Thyroid gland (tissue), 4 donors: ENCODE data around the gene RASL11B. TPM values are rescaled to one million over a fixed set of nuclear protein-coding genes. Genes with fewer than 3 reads are reported as not detected.

ENCODE experiments used
- DNase-seq, 2 donors: peaks; one replicate each; pipeline ENCODE4 v3.0.0-alpha.2; 2019
- H3K27ac ChIP-seq, 3 donors: fragments of 200-600 bp; sonication (generic); 1 replicate in 2 of 3; 2 replicates in 1 of 3; pipeline ENCODE4 v1.5.1; 2016 to 2019; ENCODE audit warnings: mild to moderate bottlenecking in 1 of 3, moderate library complexity in 1 of 3
- H3K27me3 ChIP-seq: fragments of 200-600 bp; sonication (generic); one replicate; pipeline ENCODE4 v1.5.1; 2019
- H3K36me3 ChIP-seq, 2 donors: fragments of 200-600 bp; sonication (generic); one replicate each; pipeline ENCODE4 v1.5.1; 2016 to 2019
- H3K4me1 ChIP-seq, 2 donors: fragments of 200-600 bp; sonication (generic); one replicate each; pipeline ENCODE4 v1.5.1; 2017 to 2019
- H3K4me3 ChIP-seq, 3 donors: fragments of 200-600 bp; sonication (generic); replicated peaks in 1 of 3; 1 replicate in 2 of 3; 2 replicates in 1 of 3; pipeline ENCODE4 v1.5.1; 2016; ENCODE audit warnings: mild to moderate bottlenecking in 1 of 3
- H3K9me3 ChIP-seq: fragments of 200-600 bp; sonication (generic); one replicate; pipeline ENCODE4 v1.5.1; 2017
- CTCF ChIP-seq, 6 experiments: fragments of 200-600 bp in 3 of 6; fragments of 450-650 bp in 3 of 6; sonication (generic) in 3 of 6; IDR thresholded peaks; one replicate each; pipeline ENCODE4 v1.5.1; 2016 to 2019; ENCODE audit warnings: antibody characterized with exemption in 6 of 6, mild to moderate bottlenecking in 2 of 6, inconsistent platforms in 1 of 6, moderate library complexity in 1 of 6
- POLR2A ChIP-seq, 2 donors: fragments of 450-650 bp; IDR thresholded peaks; one replicate each; pipeline ENCODE4 v1.6.1; 2017; ENCODE audit warnings: antibody characterized with exemption in 2 of 2, mild to moderate bottlenecking in 2 of 2, moderate library complexity in 1 of 2
- WGBS, 2 donors: methylation state at CpG; one replicate each; pipeline ENCODE4 v1.1.5; 2017; 5-methylcytosine and 5-hydroxymethylcytosine counted together
- intact Hi-C: fragments of 100-400 bp; cut with DNase I; formaldehyde crosslinking; loops from one replicate; pipeline ENCODE4 v1.15.1; 2023
- total RNA-seq, 4 donors: library from RNA; depleted of rRNA; stranded (reverse); fragments of >200 nt; gene quantifications; one replicate each; pipeline ENCODE4 v1.2.3, GENCODE V29; 2016

The RASL11B gene
- total RNA-seq, 4 donors from 2014 or later, result 0.45 to 3.6 (median 0.60) TPM

GRCh38 chr4:52846502-52846901 is 15.6 kb upstream of the RASL11B start:
- Histone ChIP-seq H3K27me3 (no peaks in the 10 kb centered on the region), H3K27ac (no peak overlapping the region), H3K4me3 (no peak overlapping the region), H3K9me3 (no peaks in the 10 kb centered on the region), H3K4me1 (peaks cover under 1 to 7% of the 10 kb centered on the region in 2 donors), H3K36me3 (no peaks in the 10 kb centered on the region)
- intact Hi-C loops, result no loop called here
- peak; percentile 47 to 76 for DNase-seq
- 63 to 68% methylated on average over 2 of the region's 2 CpGs for WGBS, 2 donors
- TF ChIP-seq CTCF (IDR thresholded peaks at IDR 0.05) (no peak), POLR2A (IDR thresholded peaks at IDR 0.05) (no peak)

GRCh38 chr4:52848254-52848653 is 13.9 kb upstream of the RASL11B start:
- Histone ChIP-seq H3K27ac (no peak overlapping the region), H3K4me1 (peaks cover 0 to 8% of the 10 kb centered on the region in 2 donors), H3K36me3 (no peaks in the 10 kb centered on the region), H3K4me3 (no peak overlapping the region), H3K27me3 (no peaks in the 10 kb centered on the region), H3K9me3 (no peaks in the 10 kb centered on the region)
- TF ChIP-seq CTCF (IDR thresholded peaks at IDR 0.05), result no peak
- WGBS, 2 donors, result 82 to 94% methylated on average over 6 of the region's 6 CpGs
- no peak for DNase-seq
- intact Hi-C loops, result no loop called here

GRCh38 chr4:52850406-52851124 is 11.6 kb upstream of the RASL11B start:
- TF ChIP-seq CTCF (IDR thresholded peaks at IDR 0.05) (no peak), POLR2A (IDR thresholded peaks at IDR 0.05) (no peak)
- H3K9me3 ChIP-seq, result no peaks in the 10 kb centered on the region
- intact Hi-C loops, result no loop called here

GRCh38 chr4:52852041-52852440 is 10.1 kb upstream of the RASL11B start:
- H3K4me3 ChIP-seq, result no peak overlapping the region
- no peaks in the 10 kb centered on the region for H3K9me3 ChIP-seq
- WGBS, 2 donors, result 83 to 84% methylated on average over 1 of the region's 1 CpG
- H3K27ac ChIP-seq, result no peak overlapping the region
- no peaks in the 10 kb centered on the region for H3K27me3 ChIP-seq
- intact Hi-C loops, result no loop called here
- TF ChIP-seq POLR2A (IDR thresholded peaks at IDR 0.05) (no peak), CTCF (IDR thresholded peaks at IDR 0.05) (no peak)
- H3K4me1 ChIP-seq, result peaks cover 0 to 13% of the 10 kb centered on the region in 2 donors
- H3K36me3 ChIP-seq, result no peaks in the 10 kb centered on the region
- no peak for DNase-seq

More at GRCh38 chr4:52850406-52851124, 11.6 kb upstream of the RASL11B start:
- peaks cover 0 to 13% of the 10 kb centered on the region in 2 donors for H3K4me1 ChIP-seq
- DNase-seq, result no peak
- H3K4me3 ChIP-seq, result no peak overlapping the region
- no peaks in the 10 kb centered on the region for H3K27me3 ChIP-seq
- H3K27ac ChIP-seq, result no peak overlapping the region
- WGBS, 2 donors, result 96 to 97% methylated on average over 3 of the region's 3 CpGs
- no peaks in the 10 kb centered on the region for H3K36me3 ChIP-seq

- H3K27me3 ChIP-seq, result no peaks in the 10 kb centered on the region
- no peak overlapping the region for H3K4me3 ChIP-seq
- 58 to 61% methylated on average over 3 of the region's 3 CpGs for WGBS, 2 donors
- no peaks in the 10 kb centered on the region for H3K9me3 ChIP-seq
- no peak overlapping the region for H3K27ac ChIP-seq
- TF ChIP-seq CTCF (IDR thresholded peaks at IDR 0.05) (no peak), POLR2A (IDR thresholded peaks at IDR 0.05) (no peak)
- no peaks in the 10 kb centered on the region for H3K36me3 ChIP-seq
- no peak for DNase-seq
- peaks cover 0 to 13% of the 10 kb centered on the region in 2 donors for H3K4me1 ChIP-seq
- intact Hi-C loops, result no loop called here
Measured at GRCh38 chr4:52852711-52853110, 9.4 kb upstream of the RASL11B start.
